Smooth muscle cell (in vitro differentiated cells): ENCODE results near the gene TET2. TPM values are rescaled to one million over a fixed set of nuclear protein-coding genes. Genes with fewer than 3 reads are reported as not detected.

Experiments used
- DNase-seq: peaks from one replicate; lab custom pipeline; 2025; ENCODE audit not compliant: unreplicated experiment; lab: John Stamatoyannopoulos, UW
- H2AFZ ChIP-seq: fragments of 200-600 bp; sonication (generic); 2 replicates; pipeline ENCODE4 v1.6.0; 2016; ENCODE audit warnings: antibody characterized with exemption, low read depth, mild to moderate bottlenecking
- H3F3A ChIP-seq: fragments of 200-600 bp; sonication (generic); 2 replicates; pipeline ENCODE4 v1.6.0; 2017; ENCODE audit warnings: antibody characterized with exemption, low read depth
- H3K27ac ChIP-seq: fragments of 200-600 bp; sonication (generic); 2 replicates; pipeline ENCODE4 v1.5.1; 2016; ENCODE audit warnings: low read depth, mild to moderate bottlenecking
- H3K27me3 ChIP-seq: fragments of 200-600 bp; sonication (generic); 2 replicates; pipeline ENCODE4 v1.6.1; 2016; ENCODE audit warnings: low read depth, mild to moderate bottlenecking
- H3K36me3 ChIP-seq: fragments of 200-600 bp; sonication (generic); 2 replicates; pipeline ENCODE4 v1.5.1; 2016; ENCODE audit warnings: low read depth
- H3K4me1 ChIP-seq: fragments of 200-600 bp; sonication (generic); 2 replicates; pipeline ENCODE4 v1.5.1; 2016; ENCODE audit warnings: low read depth
- H3K4me2 ChIP-seq: fragments of 200-600 bp; sonication (generic); 2 replicates; pipeline ENCODE4 v1.6.0; 2016; ENCODE audit warnings: mild to moderate bottlenecking
- H3K4me3 ChIP-seq: fragments of 200-600 bp; sonication (generic); 2 replicates; pipeline ENCODE4 v1.5.1; 2016; ENCODE audit warnings: mild to moderate bottlenecking
- H3K79me2 ChIP-seq: fragments of 200-600 bp; sonication (generic); 2 replicates; pipeline ENCODE4 v1.6.0; 2016; ENCODE audit warnings: low read depth, mild to moderate bottlenecking
- H3K9ac ChIP-seq: fragments of 200-600 bp; sonication (generic); 2 replicates; pipeline ENCODE4 v1.6.0; 2016; ENCODE audit warnings: low read depth
- H3K9me3 ChIP-seq: fragments of 200-600 bp; sonication (generic); replicated peaks from 2 replicates; pipeline ENCODE4 v1.5.1; 2016; ENCODE audit warnings: low read depth
- H4K20me1 ChIP-seq: fragments of 200-600 bp; sonication (generic); 2 replicates; pipeline ENCODE4 v1.6.0; 2016; ENCODE audit warnings: low read depth
- WGBS: methylation state at CpG from one replicate; pipeline ENCODE4 v1.1.7; 2016; ENCODE audit warnings: low lambda C conversion rate; 5-methylcytosine and 5-hydroxymethylcytosine counted together
- polyA plus RNA-seq: library from polyadenylated mRNA; unstranded; fragments of >200 nt; fragmentation: Nextera tagmentation; extraction: Ambion mirVana; gene quantifications from 2 replicates; pipeline ENCODE4 v1.2.1, GENCODE V29; 2016
- total RNA-seq: library from RNA; depleted of rRNA; stranded (reverse); fragments of >200 nt; gene quantifications from 2 replicates; pipeline ENCODE4 v1.2.3, GENCODE V29; 2014
- TF ChIP-seq, protein P1 (sequence below): fragments of 200-600 bp; sonication (generic); IDR thresholded peaks from 2 replicates; pipeline ENCODE4 v1.5.1; 2017; ENCODE audit warnings: borderline replicate concordance, mild to moderate bottlenecking, antibody characterized with exemption; ENCODE audit not compliant: insufficient read depth, poor library complexity, severe bottlenecking

The TET2 gene
- total and polyA plus RNA-seq, 2 experiments from 2014 or later, result 2.7 to 20.5 TPM

DNA sequence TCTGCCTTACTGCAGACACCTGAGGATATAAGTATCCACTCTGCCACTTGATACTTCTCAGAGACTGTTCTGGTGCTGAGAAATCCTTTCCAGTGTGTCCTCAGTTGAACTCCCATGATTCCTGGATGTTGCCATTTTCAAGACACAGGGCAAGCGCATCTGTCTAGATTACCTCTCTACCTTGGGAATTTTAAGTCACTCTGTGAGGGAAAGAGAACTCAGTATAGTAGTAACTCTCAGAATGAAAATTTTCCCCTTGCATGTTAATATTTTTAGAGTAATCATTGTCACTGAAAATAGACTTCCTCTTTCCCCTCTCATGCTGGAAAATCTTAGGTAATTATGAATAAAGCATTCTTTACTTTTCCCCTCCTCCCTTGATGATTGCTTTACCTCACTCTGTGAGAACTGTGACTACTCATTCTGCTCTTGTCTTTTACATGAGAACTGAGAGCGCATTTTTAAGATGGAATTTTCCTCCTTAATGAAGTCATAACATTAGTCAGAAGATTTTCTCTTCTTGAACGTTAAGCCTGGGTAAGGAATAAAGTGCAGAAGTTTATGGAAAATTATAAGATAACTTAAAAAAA, 45.0 kb downstream of the TET2 start:
- no peak overlapping the region for H3K27ac ChIP-seq

DNA sequence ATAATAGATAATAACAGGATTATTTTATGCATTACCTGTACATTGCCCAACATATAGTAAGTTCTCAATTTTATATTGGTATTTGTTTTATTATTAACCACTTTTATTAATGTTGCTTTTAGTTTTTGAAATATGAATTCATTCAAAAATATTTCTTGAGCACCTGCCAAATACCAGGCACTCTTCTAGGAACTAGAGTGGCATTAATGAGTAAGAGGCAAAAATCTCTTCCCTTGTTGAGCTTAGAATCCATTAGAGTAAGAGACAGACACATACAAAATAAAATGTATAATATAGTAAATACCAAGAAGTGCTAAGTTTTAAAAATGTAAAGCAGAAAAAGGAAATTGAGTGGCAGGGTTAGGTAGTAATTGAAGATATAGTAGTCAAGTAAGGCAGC, 45.8 kb downstream of the TET2 start:
- H4K20me1 ChIP-seq, result peaks cover 27% of the 10 kb centered on the region
- no peaks in the 10 kb centered on the region for H3F3A ChIP-seq
- TF ChIP-seq, protein P1, sequence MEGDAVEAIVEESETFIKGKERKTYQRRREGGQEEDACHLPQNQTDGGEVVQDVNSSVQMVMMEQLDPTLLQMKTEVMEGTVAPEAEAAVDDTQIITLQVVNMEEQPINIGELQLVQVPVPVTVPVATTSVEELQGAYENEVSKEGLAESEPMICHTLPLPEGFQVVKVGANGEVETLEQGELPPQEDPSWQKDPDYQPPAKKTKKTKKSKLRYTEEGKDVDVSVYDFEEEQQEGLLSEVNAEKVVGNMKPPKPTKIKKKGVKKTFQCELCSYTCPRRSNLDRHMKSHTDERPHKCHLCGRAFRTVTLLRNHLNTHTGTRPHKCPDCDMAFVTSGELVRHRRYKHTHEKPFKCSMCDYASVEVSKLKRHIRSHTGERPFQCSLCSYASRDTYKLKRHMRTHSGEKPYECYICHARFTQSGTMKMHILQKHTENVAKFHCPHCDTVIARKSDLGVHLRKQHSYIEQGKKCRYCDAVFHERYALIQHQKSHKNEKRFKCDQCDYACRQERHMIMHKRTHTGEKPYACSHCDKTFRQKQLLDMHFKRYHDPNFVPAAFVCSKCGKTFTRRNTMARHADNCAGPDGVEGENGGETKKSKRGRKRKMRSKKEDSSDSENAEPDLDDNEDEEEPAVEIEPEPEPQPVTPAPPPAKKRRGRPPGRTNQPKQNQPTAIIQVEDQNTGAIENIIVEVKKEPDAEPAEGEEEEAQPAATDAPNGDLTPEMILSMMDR, result no peak
- no peak overlapping the region for H3K27ac ChIP-seq
- H3K79me2 ChIP-seq, result no peaks in the 10 kb centered on the region
- H3K4me1 ChIP-seq, result no peaks in the 10 kb centered on the region
- no peaks in the 10 kb centered on the region for H3K27me3 ChIP-seq
- no peak for DNase-seq
- H3K4me2 ChIP-seq, result no peak overlapping the region
- H3K36me3 ChIP-seq, result no peaks in the 10 kb centered on the region
- no peak overlapping the region for H2AFZ ChIP-seq
- no peaks in the 10 kb centered on the region for H3K9me3 ChIP-seq
- no peak overlapping the region for H3K9ac ChIP-seq
- H3K4me3 ChIP-seq, result no peak overlapping the region

More for the DNA sequence above, 45.0 kb downstream of the TET2 start:
- H3K9me3 ChIP-seq, result no peaks in the 10 kb centered on the region
- no peak overlapping the region for H3K9ac ChIP-seq
- no peak for DNase-seq
- no peaks in the 10 kb centered on the region for H3F3A ChIP-seq
- 53% methylated on average over 3 of the region's 3 CpGs for WGBS
- H2AFZ ChIP-seq, result no peak overlapping the region
- H3K36me3 ChIP-seq, result no peaks in the 10 kb centered on the region
- H3K4me2 ChIP-seq, result no peak overlapping the region
- H3K4me3 ChIP-seq, result no peak overlapping the region
- H3K79me2 ChIP-seq, result no peaks in the 10 kb centered on the region
- no peaks in the 10 kb centered on the region for H3K27me3 ChIP-seq
- H4K20me1 ChIP-seq, result peaks cover 33% of the 10 kb centered on the region
- TF ChIP-seq, protein P1, result no peak
- no peaks in the 10 kb centered on the region for H3K4me1 ChIP-seq

DNA sequence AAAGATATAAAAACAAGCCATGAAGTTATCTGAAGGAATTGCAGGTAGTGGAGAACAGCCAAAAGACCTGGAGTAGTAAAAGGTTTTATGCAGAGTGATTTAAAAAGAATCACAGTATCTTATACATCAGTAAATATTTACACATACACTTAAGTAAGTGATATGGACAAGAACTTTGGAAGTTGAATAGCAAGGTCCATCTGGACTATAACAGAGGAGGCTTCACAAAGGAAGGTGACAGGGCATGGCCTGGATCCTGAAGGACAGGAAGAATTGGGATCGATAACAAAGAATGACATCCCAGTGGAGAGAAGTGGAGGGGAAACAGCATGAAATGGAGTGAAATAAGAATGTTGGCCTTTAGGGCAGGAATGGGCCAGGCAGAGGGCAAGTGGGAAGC, 46.2 kb downstream of the TET2 start:
- H3K4me2 ChIP-seq, result no peak overlapping the region
- H3K4me3 ChIP-seq, result no peak overlapping the region
- DNase-seq, result no peak
- no peaks in the 10 kb centered on the region for H3K27me3 ChIP-seq
- H3K36me3 ChIP-seq, result no peaks in the 10 kb centered on the region
- TF ChIP-seq, protein P1, result no peak
- H4K20me1 ChIP-seq, result peaks cover 27% of the 10 kb centered on the region
- no peaks in the 10 kb centered on the region for H3K4me1 ChIP-seq
- H3K9me3 ChIP-seq, result no peaks in the 10 kb centered on the region
- 90% methylated on average over 1 of the region's 1 CpG for WGBS
- no peak overlapping the region for H3K9ac ChIP-seq
- no peak overlapping the region for H3K27ac ChIP-seq
- no peaks in the 10 kb centered on the region for H3F3A ChIP-seq
- H3K79me2 ChIP-seq, result no peaks in the 10 kb centered on the region
- no peak overlapping the region for H2AFZ ChIP-seq

DNA sequence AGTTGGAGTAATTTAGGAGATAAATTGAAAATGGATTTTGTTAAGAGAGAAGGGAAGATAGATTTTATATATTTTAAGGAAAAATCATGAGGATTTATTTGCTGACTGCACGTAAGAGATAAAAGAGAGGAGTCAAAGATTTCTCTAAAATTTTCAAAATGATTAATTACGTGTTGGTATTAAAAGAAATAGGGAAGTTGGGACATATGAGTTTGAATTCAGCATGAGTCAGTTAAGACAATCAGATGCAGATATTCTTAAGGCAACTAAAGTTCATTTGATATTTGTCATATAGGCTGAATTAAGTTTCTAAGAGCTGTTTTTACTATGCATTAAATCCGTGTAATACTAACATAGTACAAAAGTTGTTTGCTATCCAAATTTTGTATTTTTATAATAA, 46.9 kb downstream of the TET2 start:
- 96% methylated on average over 3 of the region's 3 CpGs for WGBS
- no peak for DNase-seq
- Histone ChIP-seq H3K27ac (peak overlapping the region; percentile 88), H3K9ac (no peak overlapping the region), H3K4me1 (no peaks in the 10 kb centered on the region), H3K9me3 (no peaks in the 10 kb centered on the region), H3K36me3 (peaks cover 2% of the 10 kb centered on the region), H3F3A (no peaks in the 10 kb centered on the region), H3K27me3 (no peaks in the 10 kb centered on the region), H3K4me3 (no peak overlapping the region), H3K4me2 (no peak overlapping the region), H3K79me2 (no peaks in the 10 kb centered on the region), H4K20me1 (peaks cover 31% of the 10 kb centered on the region), H2AFZ (no peak overlapping the region)
- TF ChIP-seq, protein P1, result no peak
